Globus pallidus (tissue), 1 donor: Measurements from ENCODE around the gene MXD4.

Source experiments
- DNase-seq: peaks from one replicate; pipeline ENCODE4 v3.0.0-alpha.2; 2015; ENCODE audit warnings: low spot score

The MXD4 gene, protein sequence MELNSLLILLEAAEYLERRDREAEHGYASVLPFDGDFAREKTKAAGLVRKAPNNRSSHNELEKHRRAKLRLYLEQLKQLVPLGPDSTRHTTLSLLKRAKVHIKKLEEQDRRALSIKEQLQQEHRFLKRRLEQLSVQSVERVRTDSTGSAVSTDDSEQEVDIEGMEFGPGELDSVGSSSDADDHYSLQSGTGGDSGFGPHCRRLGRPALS

DNA sequence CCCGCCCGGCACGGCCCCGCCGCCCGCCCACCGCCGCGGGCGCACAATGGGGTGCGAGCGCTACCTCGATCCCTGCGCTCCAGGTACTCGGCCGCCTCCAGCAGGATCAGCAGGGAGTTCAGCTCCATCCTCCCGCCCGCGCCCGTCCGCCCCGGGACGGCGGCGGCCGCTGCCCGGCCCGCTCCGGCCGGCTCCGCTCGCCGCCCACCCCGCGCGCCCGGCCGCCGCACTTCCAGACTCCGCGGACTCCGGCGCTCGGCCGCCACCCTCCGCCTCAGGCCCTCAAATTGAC, at the start of gene MXD4:
MXD4 (minus strand) TSS at position 257 of the 292 bp plus-strand sequence; CDS start at position 128, 129 bp downstream.
- DNase-seq, result no peak

DNA sequence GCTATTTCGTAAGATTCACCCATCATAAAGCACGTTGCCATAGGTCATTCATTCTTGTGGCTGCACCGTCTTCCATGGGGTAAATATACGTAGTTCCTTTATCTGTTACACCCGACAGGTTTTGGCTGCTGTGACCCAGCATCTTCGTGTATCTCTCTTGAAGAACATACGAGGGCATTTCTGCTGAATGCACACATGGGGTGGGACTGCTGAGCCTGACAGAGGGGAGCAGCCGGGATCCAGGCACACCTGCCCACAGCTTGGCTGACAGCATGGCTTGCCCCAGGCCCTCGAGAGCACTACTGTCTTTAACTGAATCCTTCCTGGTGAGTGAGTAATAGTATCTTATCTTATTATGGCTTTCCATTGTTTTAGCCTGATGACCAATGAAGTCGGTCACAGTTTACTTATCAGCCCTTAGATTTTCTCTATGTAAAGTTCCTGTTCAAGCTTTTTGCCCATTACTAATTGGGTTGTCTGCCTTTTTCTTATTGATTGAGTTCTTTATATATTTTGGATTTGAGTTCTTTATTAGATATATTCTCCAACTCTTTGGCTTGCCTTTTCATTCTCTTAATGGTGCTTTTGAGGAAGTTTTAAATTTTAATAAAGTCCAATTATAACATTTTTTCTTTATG, 45.0 kb upstream of the MXD4 start:
- DNase-seq, result no peak

DNA sequence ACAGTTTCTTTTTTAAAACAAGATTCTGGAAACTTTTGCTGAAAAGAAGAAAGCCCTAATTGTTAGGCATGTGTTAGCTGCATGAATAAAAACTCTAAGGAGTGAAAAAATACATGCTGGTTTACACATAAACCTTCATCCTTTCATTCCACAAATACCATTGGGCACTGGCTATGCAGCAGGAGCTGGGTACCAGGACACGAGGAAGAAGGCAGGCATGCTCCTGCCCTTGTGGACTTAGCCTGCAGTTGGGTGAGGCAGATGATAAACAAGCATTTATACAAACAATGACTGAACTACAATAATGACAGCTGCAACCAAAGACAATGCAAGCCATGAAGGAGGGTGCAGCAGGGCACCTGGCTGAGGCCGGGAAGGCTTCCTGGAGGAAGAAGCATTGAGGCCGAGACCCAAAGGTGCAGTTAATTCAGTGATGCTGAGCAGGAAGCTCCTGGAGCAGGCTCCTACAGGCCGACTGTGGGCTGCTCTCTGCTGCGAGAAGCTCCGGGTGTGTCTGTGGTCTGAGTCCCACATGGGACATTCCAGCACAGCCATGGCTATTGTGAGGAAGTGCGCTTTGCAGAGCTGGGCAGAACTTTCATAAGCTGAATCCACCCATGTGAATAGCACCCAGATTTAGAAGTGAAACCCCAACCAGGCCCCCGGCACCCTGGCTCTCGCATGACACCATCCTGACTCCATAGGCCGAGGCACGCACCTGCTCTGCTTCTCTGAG, 44.0 kb upstream of the MXD4 start:
- DNase-seq, result peak; percentile 5

DNA sequence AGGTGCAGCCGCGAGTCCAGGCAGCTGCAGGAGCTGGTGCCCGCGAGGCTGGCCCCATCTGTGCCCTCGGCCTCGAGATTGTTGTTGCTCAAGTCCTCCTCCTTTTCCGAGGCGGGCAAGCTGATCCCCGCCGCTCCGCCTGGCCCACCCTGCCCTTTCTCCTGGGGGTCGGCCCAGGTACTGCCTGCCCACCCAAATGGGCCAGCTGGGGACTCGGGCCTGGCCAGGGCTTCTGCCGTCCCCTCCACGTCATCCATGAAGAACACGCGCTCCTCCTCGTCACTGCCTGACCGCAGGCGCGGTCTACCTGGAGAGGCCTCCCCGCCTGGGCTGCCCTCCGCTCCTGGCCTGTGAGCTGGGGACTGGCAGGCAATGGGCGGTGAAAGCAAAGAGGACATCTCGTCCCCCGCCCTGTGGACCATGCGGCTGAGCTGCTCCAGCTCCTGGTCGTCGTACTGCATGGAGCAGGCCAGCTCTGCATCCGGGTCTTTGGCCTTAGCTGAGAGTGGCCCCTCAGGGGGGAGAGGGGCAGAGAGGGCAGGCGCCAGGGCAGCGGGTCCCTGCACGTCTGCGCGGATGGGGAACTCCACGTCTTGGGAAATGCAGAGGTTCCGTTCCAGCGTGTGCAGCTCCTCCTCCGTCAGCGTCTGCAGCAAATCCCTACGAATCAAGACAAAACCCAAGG, 43.1 kb upstream of the MXD4 start:
- DNase-seq, result no peak

DNA sequence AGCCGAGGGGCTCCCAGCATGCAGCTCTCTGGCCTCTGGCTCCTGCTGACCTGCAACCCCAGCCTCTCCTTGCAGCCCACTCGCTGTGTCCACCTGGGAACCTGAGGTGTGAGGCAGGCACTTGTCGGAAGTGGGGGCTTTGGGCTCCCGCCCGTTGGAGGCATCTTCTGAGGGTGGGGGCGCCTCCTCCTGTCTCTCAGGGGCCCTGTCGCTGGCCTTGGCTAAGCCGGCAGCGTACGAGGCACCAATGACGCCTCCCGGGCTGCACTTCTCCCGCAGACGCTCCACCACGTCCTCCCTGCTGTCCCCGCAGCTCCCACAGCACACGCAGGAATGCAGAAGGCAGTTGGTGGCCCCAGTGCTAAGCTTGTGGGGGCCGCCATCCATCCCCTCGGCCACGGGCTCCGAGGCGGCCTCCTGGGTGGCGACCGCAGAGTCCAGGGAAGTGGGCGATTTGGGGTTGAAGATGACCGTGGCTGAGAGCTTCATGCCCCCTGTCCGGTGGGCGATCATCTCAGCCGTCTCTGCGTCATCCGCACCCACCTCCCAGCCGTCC, 42.5 kb upstream of the MXD4 start:
- DNase-seq, result no peak

DNA sequence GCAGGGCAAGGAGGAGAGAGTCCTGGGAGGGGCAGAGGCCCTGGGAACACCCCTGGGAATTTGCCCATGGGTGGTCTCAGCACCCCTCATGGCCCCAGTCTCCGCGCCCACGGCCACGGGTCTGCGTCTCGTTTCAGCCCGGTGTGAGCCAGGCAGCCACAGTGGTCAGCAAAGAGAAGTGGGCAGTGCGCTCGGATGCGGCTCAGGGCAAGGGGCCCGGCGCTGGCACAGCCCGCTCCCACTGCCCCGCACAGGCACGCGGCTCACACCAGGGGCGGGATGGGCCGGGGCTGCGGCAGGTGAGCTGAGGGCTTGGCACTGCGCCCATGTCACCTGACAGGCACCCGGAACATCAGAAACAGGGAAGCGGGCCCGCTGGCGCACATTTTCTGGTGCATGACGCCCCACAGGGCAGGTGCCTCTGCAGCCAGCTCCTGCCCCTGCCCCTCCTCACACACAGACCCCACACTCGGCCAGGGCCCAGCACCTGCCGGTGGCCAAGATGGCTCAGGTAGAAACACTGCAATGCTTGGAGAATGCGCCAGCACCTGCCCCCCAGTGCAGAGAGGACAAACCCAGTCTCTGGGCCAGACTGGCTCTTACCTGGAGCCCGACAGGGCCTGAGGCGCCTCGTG, 41.9 kb upstream of the MXD4 start:
- no peak for DNase-seq

DNA sequence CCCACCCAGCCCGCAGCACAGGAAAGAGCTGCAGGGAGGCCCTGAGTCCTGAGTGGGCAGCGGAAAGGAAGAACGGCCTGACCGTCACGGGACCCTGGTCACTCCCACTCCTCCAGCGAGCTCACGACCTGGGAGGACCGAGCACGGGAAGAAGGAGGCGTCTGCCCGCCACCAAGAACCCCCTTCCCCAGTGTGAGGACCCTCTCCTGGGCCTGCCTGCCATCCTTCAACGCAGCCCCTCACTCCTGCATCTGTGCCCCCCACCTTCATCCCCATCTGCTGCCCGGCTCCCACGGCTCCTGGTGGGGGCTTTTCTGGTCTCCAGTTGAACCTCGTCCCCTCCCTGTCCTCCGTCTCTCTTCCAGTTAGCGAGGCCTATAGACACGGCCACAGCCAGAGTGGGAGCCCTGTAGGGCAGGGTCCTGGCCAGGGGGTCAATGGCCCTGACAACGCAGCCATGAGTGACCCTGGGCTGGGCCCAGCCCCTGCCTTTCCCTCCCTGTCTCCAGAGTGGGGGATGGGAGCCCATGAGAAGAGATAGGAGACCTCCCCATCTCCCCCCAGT, 41.3 kb upstream of the MXD4 start:
- no peak for DNase-seq

DNA sequence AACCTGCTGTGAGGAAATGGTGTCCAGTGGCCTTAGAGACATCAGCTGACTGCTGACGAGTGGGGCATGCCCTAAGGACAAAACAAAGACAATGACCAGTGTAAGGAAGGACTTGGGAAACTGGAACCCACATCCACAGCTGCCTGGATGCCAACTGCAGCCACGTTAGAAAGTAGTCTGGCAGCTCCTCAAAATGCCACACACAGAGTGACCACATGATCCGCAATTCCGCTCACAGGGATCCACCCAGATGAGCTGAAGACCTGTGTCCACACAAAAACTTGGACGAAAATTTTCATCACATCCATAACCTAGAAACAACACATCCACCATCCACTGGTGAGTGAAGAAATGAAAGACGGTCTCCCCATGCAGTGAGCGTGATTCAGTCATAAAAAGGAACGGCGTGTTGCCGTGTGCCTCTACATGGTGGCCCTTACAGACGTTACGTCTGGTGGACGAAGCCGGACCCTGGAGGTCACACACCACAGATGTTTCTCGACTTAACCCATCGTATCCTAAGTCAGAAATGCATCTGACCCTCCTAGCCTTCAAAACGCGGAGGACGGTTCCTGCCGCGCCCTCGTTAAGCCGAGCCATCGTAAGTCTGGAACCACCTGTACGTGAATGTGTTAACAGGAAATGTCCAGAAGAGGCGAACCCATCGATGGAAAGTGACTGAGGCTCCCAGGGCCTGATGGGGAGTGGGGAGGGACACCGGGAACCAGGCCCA, 40.6 kb upstream of the MXD4 start:
- DNase-seq, result no peak

DNA sequence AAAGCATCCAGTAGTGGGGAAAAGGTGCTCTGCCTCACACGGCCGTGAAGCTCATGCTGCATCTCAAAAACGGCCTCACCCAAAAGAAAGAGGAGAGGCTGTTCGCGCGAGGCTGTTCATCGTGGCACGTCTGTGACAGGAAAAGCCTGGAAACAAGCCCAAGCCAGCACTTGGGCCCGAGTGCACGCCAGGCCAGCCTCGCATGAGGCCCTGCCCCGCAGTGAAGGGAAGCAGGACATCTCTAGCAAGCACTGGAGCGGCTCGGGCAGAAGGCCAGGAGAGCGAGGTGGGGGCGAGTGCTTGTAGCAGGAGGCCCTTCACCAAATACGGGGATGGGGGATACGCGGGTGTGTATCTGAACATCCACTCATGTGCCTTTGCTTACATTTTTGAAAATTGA, 39.9 kb upstream of the MXD4 start:
- no peak for DNase-seq

DNA sequence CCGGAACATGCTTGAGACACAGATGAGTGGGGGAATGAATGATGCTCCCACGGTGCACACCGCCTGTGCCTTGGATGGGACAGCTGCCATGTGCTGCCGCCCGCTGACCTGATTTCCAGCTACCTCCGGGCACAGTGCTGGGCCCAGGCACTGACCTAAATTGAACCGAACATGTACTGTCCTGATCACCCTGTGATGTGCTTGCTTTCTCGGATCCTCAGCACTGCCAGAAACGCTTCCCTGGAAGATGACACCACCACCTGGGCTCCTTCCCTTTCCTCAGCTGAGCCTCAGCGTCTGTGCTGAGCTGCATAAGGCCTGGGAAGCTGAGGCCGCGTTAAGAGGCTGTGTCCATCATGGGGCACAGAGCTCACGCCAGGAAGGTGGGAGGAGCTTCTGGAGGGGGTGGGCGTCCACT, 39.3 kb upstream of the MXD4 start:
- no peak for DNase-seq

DNA sequence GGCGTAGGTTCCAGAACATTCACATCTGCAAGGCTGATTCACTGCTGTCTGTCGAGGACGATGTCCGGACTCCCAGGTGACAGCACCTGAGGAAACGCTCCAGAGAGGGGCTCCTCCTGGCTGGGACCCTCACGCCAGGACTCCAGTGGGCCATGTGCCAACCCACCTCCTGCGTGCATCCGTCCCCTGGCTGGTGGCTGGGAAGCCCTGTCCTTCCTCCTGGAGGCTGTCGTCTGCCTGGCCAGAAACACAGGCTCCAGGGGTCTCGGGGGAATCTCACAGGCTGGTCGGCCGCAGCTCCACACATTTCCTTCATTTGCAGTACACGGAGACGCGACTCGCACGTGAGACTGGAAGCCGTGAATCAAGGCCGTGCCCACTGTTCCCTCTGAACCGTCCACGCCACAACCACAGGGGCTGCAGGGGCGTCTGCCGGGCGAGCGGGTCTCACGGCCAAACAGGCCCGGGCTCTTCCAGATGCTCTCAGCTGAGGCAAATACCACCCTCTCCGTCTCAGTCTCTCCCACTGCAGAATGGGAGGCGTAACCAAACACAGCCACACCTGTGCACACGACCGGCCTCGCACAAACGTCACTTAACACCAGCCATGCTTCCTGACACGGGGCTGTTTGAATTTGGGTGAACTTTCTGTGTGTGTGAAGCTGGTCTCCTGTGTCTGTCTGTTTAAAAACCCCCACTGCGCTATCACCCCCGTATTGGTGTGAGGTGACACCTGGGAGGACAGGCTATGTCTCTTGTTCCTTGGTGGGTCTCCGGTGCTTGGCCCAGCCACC, 38.7 kb upstream of the MXD4 start:
- DNase-seq, result no peak

DNA sequence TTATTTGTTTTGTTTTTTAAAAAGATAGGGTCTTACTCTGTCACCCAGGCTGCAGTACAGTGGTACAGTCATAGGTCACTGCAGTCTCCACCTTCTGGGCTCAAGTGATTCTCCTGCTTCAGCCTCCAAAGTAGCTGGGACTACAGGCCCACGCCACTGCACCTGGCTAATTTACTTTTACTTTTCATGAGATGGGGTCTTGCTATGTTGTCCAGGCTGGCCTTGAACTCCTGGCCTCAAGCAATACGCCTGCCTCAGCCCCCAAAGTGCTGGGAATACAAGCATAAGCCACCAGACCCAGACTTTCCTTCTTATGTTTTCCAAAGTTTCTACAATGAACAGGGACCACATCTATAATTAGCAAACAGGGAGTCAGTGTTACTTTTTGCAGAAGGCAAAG, 37.9 kb upstream of the MXD4 start:
- DNase-seq, result no peak

DNA sequence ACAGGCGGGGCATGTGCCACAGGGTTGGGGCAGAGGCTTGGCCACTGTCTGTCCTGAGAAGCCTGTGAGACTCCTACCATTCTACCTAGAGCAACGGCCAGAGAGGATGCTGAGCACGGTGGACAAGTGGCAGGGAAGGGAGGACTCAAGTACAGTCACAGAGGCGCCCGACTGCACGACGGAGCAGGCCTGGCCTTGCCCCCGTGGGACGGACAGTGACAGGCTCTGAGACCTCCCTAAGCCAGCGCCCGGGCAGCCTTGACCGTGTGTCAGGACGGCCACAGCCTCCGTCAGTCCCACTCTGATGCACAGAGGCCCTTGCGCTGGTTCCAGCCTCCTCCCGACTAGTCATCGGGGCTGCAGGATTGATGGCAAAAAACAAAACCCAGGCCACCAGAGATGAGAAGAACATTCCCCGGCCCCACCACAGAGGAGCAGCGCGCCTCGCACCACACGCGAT, 36.7 kb upstream of the MXD4 start:
- DNase-seq, result no peak

DNA sequence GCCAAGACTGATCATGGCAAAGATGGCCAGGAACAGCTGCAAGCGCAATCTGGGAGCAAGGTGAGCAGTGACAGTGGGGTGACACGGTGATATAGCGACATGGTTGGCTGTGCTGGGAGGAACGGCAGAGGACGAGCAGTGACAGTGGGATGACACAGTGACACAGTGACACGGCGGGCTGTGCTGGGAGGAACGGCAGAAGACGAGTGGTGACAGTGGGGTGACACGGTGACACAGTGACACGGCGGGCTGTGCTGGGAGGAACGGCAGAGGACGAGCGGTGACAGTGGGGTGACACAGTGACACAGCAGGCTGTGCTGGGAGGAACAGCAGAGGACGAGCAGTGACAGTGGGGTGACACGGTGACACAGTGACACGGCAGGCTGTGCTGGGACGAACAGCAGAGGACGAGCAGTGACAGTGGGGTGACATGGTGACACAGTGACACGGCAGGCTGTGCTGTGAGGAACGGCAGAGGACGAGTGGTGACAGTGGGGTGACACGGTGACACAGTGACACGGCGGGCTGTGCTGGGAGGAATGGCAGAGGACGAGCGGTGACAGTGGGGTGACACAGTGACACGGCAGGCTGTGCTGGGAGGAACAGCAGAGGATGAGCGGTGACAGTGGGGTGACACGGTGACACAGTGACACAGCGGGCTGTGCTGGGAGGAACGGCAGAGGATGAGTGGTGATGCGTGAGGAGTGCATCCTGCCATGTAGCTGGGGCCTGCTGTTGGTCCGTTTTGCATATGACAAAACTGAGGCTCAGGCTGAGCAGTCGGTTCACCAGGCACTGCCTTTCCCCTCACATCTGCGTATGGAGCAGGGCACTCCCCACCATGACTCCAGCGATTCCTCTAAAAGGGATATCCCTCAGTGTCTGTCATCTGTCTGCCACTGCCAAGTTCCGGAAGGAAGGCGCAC, 36.0 kb upstream of the MXD4 start:
- DNase-seq, result no peak

DNA sequence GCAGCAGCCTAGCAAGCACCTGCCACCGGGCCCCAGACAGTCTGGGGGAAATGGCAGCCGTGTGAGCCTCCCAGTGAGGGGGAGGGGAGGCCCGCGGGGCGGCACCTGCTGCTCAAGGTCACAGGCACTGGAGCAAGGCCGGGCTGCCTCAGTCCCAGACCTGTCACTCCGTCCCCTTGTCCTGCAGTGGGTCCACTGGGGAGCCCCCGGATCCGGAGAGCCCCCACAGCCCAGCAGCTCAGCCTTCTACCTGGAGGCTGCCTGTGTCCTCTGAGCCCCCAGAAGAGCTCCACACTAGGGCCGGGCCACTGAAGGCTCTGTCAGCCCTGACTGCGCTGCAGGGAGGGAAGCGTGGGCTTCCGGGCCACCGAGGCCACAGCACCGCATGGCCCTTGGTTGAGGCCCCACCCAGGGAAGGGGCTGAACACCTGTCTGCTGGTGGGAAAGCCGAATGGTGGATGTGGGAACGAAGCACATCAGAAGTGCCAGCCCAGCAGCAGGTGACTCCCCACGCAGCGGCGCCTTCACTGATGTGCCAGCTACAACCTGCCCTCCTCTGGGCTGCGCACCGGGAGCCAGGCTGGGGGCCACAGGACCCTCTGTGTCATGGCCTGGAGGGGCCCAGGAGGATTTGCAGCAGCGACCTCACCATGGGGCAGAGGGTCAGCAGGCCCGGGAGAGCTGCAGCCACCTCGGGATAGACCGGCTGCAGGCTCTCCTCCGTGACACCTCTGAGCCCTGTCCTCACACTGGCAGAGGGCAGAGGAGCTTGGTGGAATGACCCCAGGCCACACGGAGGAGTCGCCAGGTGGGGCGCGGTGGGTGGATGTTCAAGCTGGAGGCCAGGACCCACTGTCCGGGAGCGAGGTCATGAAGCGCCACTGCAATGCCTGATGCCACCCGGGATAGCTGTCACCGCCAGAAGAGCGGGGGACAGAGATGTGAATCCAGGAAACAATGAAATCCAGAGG, 35.0 kb upstream of the MXD4 start:
- no peak for DNase-seq

DNA sequence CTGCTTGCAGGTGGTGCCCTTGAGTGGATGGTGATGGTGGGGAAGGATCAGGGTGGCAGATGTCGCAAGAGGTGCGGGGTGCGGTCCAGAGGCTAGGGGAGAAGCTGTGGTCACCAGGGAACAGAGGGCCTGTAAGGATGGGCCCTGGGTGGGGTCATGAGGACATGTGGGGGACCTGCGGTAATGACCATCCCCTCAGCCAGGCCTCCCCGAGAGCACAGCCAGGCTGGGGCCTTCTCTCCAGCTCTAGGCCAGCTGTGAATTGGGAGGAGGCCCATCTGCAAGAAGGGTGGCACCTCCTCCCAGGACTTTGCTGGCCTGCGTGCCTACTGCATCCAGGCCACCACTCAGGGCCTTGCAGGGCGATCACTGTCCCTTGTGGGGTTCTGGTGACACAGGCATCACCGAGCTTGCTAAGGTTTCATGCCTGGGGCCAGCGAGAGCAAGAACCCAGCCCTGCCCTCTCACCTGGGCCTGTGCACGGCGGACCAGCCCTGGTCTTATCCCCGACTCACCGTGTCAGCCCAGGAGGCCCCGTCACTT, 34.1 kb upstream of the MXD4 start:
- DNase-seq, result no peak

DNA sequence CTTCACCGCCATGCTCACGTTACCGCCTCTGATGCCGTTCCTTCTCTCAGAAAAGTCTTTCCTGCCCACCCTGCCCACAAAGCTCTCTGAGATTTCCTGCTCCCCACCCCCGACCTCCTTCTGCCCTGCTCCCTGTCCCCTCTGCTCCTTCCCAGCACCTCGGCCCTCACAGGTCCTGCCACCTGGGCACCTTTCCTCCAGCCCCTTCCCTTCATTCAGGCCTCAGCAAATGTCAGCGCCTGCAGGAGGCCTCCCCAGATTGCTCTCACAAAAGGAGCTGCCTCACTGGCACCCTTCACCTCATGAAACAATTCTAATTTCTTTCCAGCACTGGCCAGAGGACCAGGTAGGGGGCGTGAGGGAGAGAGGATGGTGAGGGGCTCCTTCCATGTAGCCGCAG, 33.6 kb upstream of the MXD4 start:
- DNase-seq, result no peak

DNA sequence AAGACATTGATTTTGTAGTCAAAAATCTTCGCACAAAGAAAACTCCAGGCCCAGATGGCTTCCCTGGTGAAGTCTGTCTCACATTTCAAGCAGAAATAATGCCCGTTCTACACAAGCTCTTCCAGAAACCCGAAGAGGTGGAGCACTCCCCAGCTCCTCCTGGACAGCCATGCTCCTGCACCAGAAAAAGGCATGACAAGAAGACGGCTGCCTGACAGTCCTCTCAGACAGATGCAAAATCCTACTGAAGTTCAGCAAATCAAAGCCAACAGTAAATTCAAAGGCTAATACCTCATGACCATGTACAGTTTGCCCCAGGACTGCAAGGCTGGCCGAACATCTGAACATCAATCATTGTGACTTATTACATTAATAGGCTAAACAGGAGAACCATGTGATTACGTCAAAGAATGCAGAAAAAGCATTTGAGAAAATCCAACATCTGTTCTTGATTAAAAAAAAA, 30.8 kb upstream of the MXD4 start:
- no peak for DNase-seq
